Natural killer cell (primary cell): ENCODE data around the gene LILRA2. TPM values are rescaled to one million over a fixed set of nuclear protein-coding genes. Genes with fewer than 3 reads are reported as not detected.
"Not testable (repeated sequence)": the region's sequence is repeated elsewhere in the genome, so short reads cannot be mapped to it uniquely, and the experiment has no call there.

ENCODE experiments used
- ATAC-seq, 3 donors: fragments of 150-1000 bp in 2 of 3; fragments of 200-7000 bp in 1 of 3; cut with Tn5 transposase; 1 replicate in 1 of 3; 2 replicates in 2 of 3; pipeline ENCODE4 v1.10.0; 2021; ENCODE audit warnings: mild to moderate bottlenecking in 2 of 3, moderate library complexity in 2 of 3
- DNase-seq, 2 donors: peaks; one replicate each; pipeline versions ENCODE4 v3.0.0 to v3.0.0-alpha.2; 2013 to 2021; ENCODE audit warnings: mixed read lengths in 1 of 2
- H3K27ac ChIP-seq: one replicate; pipeline ENCODE4 v1.5.1; 2013; ENCODE audit warnings: mild to moderate bottlenecking, low read length
- H3K27me3 ChIP-seq: one replicate; pipeline ENCODE4 v1.6.1; 2013; ENCODE audit warnings: low read length; ENCODE audit not compliant: control insufficient read depth, insufficient read depth
- H3K36me3 ChIP-seq: one replicate; pipeline ENCODE4 v1.6.1; 2013; ENCODE audit warnings: low read length; ENCODE audit not compliant: control insufficient read depth, insufficient read depth
- H3K4me1 ChIP-seq: one replicate; pipeline ENCODE4 v1.6.1; 2013; ENCODE audit warnings: low read length; ENCODE audit not compliant: control insufficient read depth, insufficient read depth
- H3K4me3 ChIP-seq: one replicate; pipeline ENCODE4 v1.5.1; 2013; ENCODE audit warnings: low read length
- H3K9me3 ChIP-seq: one replicate; pipeline ENCODE4 v1.6.1; 2013; ENCODE audit warnings: low read length; ENCODE audit not compliant: control insufficient read depth, insufficient read depth
- H3K27ac Mint-ChIP-seq, 2 donors: one replicate each; pipeline ENCODE4 v1.8.0; 2022; ENCODE audit warnings: mild to moderate bottlenecking in 2 of 2, mixed read lengths in 2 of 2, moderate library complexity in 1 of 2
- H3K27me3 Mint-ChIP-seq, 2 donors: one replicate each; pipeline ENCODE4 v1.8.0; 2022; ENCODE audit warnings: low read depth in 2 of 2, mixed read lengths in 2 of 2
- H3K36me3 Mint-ChIP-seq: one replicate; pipeline ENCODE4 v1.8.0; 2022; ENCODE audit warnings: mixed read lengths
- H3K4me1 Mint-ChIP-seq, 2 donors: one replicate each; pipeline ENCODE4 v1.8.0; 2022; ENCODE audit warnings: mixed read lengths in 2 of 2
- H3K4me3 Mint-ChIP-seq: one replicate; pipeline ENCODE4 v1.8.0; 2022; ENCODE audit warnings: mild to moderate bottlenecking, moderate library complexity, mixed read lengths
- H3K9me3 Mint-ChIP-seq, 2 donors: one replicate each; pipeline ENCODE4 v1.8.0; 2022; ENCODE audit warnings: mixed read lengths in 2 of 2
- WGBS: methylation state at CpG from one replicate; pipeline ENCODE4 v1.1.7; 2013; ENCODE audit warnings: missing lambda C conversion rate; ENCODE audit not compliant: insufficient coverage; 5-methylcytosine and 5-hydroxymethylcytosine counted together
- intact Hi-C: fragments of 100-400 bp; cut with micrococcal nuclease; formaldehyde crosslinking; loops from one replicate; pipeline ENCODE4 v1.14.2; 2022
- total RNA-seq, 4 donors: library from RNA; stranded (reverse); fragments of 120-200 nt in 1 of 4; gene quantifications; one replicate each; pipeline versions ENCODE4 v1.2.3 to v1.2.4, GENCODE V29; 2013 to 2022
- TF ChIP-seq, protein P1 (sequence below): fragments of 200-600 bp; IDR thresholded peaks from one replicate; pipeline ENCODE4 v1.8.0; 2022; ENCODE audit warnings: antibody characterized with exemption

Gene LILRA2
- total RNA-seq, 3 donors from 2014 or later (not counting 1 experiment from before 2014, with no cell fraction given) = 1.4 to 8.4 (median 5.6) TPM

DNA sequence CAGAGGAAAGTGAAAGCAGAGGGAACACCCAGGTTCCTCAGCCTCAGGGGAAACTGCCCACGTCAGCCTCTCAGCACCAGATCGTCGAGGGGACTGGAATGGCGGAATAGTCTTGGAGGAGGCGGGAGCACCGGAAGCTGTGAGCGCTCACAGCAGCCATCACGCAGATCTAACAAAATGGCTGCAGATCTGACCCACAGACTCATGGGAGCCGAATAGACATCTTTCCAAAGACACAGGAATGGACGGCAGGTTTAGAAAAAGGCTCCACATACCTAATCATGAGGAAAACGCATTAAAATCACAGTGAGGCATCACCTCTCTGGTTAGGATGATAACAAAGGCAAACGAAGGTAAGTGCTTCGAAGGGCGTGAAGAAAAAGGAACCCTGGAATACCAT is 11.8 kb upstream of the LILRA2 start:
- H3K36me3 ChIP-seq = no peaks in the 10 kb centered on the region
- no peaks in the 10 kb centered on the region for H3K4me1 ChIP-seq
- H3K9me3 ChIP-seq = no peaks in the 10 kb centered on the region
- ATAC-seq (no peak), DNase-seq (no peak)
- no peak overlapping the region for H3K4me3 ChIP-seq
- Mint-ChIP-seq H3K4me1 (no peaks in the 10 kb centered on the region), H3K4me3 (no peak overlapping the region), H3K36me3 (no peaks in the 10 kb centered on the region), H3K27ac (no peak overlapping the region), H3K9me3 (no peaks in the 10 kb centered on the region), H3K27me3 (peaks cover 29 to 52% of the 10 kb centered on the region in 2 donors)
- intact Hi-C loops = no loop called here
- peaks cover 4% of the 10 kb centered on the region for H3K27me3 ChIP-seq
- H3K27ac ChIP-seq = no peak overlapping the region
- 85% methylated on average over 14 of the region's 14 CpGs for WGBS
- TF ChIP-seq, protein P1, sequence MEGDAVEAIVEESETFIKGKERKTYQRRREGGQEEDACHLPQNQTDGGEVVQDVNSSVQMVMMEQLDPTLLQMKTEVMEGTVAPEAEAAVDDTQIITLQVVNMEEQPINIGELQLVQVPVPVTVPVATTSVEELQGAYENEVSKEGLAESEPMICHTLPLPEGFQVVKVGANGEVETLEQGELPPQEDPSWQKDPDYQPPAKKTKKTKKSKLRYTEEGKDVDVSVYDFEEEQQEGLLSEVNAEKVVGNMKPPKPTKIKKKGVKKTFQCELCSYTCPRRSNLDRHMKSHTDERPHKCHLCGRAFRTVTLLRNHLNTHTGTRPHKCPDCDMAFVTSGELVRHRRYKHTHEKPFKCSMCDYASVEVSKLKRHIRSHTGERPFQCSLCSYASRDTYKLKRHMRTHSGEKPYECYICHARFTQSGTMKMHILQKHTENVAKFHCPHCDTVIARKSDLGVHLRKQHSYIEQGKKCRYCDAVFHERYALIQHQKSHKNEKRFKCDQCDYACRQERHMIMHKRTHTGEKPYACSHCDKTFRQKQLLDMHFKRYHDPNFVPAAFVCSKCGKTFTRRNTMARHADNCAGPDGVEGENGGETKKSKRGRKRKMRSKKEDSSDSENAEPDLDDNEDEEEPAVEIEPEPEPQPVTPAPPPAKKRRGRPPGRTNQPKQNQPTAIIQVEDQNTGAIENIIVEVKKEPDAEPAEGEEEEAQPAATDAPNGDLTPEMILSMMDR = no peak

DNA sequence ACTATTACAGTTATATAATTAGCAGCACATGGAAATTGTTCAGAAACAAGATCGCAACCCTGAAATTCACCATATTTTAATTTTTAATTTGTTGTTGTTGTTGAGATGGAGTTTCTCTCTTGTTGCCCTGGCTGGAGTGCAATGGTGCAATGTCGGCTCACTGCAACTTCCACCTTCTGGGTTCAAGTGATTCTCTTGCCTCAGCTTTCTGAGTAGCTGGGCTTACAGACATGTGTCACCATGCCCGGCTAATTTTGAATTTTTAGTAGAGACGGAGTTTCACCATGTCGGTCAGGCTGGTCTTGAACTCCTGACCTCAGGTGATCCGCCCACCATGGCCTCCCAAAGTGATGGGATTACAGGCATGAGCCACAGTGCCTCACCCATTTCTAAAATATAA is 10.4 kb upstream of the LILRA2 start:
- intact Hi-C loops, H3K27me3 ChIP-seq, H3K27ac ChIP-seq, H3K9me3 ChIP-seq, ATAC-seq, H3K4me3 Mint-ChIP-seq, H3K9me3 Mint-ChIP-seq, H3K36me3 Mint-ChIP-seq, H3K4me3 ChIP-seq, H3K27ac Mint-ChIP-seq, H3K36me3 ChIP-seq, DNase-seq, H3K4me1 ChIP-seq, H3K4me1 Mint-ChIP-seq: not testable (repeated sequence)
- 98% methylated on average over 4 of the region's 6 CpGs for WGBS
- peaks cover 29 to 61% of the 10 kb centered on the region in 2 donors for H3K27me3 Mint-ChIP-seq

GRCh38 chr19:54570316-54570715 is 3.3 kb upstream of the LILRA2 start:
- H3K9me3 Mint-ChIP-seq = no peaks in the 10 kb centered on the region
- Histone ChIP-seq H3K4me3 (no peak overlapping the region), H3K4me1 (peaks cover 29% of the 10 kb centered on the region), H3K27ac (no peak overlapping the region), H3K36me3 (no peaks in the 10 kb centered on the region), H3K9me3 (no peaks in the 10 kb centered on the region), H3K27me3 (peaks cover 20% of the 10 kb centered on the region)
- WGBS = 81% methylated on average over 3 of the region's 3 CpGs
- peaks cover 38 to 52% of the 10 kb centered on the region in 2 donors for H3K27me3 Mint-ChIP-seq
- DNase-seq (no peak), ATAC-seq (no peak)
- TF ChIP-seq, protein P1 = no peak
- peaks cover 24% of the 10 kb centered on the region in 2 donors for H3K4me1 Mint-ChIP-seq
- no peak overlapping the region for H3K4me3 Mint-ChIP-seq
- intact Hi-C loops = no loop called here
- H3K27ac Mint-ChIP-seq = no peak overlapping the region
- no peaks in the 10 kb centered on the region for H3K36me3 Mint-ChIP-seq

DNA sequence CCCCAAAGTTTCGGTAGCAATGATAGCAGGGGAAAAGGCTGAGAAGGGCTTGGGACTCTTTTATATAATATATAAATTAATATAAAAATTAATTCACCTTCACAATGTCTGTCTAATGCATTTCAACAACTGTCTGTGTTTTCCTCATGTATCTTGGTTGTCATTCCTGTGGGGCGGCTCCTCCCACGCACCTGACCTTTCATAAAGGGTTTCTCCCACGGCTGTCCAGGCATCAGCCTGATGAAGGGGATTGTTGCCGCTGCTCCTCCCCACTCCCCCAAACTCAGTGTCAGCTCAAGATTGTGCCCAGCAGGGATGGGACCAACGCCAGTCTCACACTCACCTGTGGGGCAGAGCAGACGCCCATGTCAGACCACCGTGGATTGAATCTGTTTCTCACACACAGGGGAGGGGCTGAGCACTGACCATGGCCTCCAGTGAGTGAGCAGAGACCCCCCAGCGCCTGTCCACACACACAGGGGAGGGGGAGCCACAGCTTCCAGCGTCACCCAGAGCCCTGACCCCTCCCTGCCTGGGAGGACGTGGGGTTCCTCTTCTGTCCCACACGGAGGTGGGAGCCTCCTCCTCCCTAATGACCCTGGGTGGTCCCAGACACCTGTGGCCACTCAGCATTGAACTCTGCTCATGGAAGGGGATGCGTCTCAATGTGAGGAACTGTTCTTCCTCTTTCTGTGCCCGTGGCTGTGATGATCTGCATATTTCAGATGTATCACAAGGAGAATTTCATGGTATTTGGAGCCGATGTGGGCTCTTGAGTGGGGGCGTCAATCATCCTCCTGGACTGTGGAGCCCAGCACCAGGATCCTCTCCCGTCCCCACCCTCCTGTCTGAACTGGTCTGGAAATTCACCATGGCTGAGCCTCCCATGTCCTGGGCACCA is 1.6 kb upstream of the LILRA2 start:
- Mint-ChIP-seq H3K4me1 (peaks cover 24 to 31% of the 10 kb centered on the region in 2 donors), H3K27me3 (peaks cover 35 to 37% of the 10 kb centered on the region in 2 donors)
- DNase-seq, ATAC-seq, H3K27ac Mint-ChIP-seq, H3K27ac ChIP-seq, H3K4me3 Mint-ChIP-seq, H3K36me3 ChIP-seq, H3K4me3 ChIP-seq, H3K9me3 Mint-ChIP-seq, H3K36me3 Mint-ChIP-seq, H3K9me3 ChIP-seq, intact Hi-C loops: not testable (repeated sequence)
- WGBS = 54% methylated on average over 14 of the region's 17 CpGs
- Histone ChIP-seq H3K27me3 (peaks cover 20% of the 10 kb centered on the region), H3K4me1 (peaks cover 36% of the 10 kb centered on the region)
